PC-9 (cell line): Measurements from ENCODE around the gene FOXK1. TPM values are rescaled to one million over a fixed set of nuclear protein-coding genes. Genes with fewer than 3 reads are reported as not detected.

ENCODE experiments used
- Bru-seq: library from RNA; stranded (reverse); fragments of 400-500 nt; gene quantifications from one replicate; lab custom pipeline; 2021; lab: Mats Ljungman, UMichigan
- BruChase-seq, 2 experiments: library from RNA; stranded (reverse); fragments of 400-500 nt; gene quantifications; one replicate each; lab custom pipeline; 2021; lab: Mats Ljungman, UMichigan
- BruUV-seq: library from RNA; stranded (reverse); fragments of 400-500 nt; replicated peaks from 2 replicates; lab custom pipeline; 2021; lab: Mats Ljungman, UMichigan
- CTCF ChIA-PET: fragments of 300-600 bp; sonication (Branson Sonifier 250); formaldehyde crosslinking; loops from one replicate; lab custom pipeline; 2022; ENCODE audit warnings: antibody characterized with exemption; lab: Charles Lee
- POLR2A ChIA-PET: fragments of 300-600 bp; sonication (Branson Sonifier 250); formaldehyde crosslinking; loops from one replicate; lab custom pipeline; 2022; ENCODE audit warnings: antibody characterized with exemption; ENCODE audit not compliant: unreplicated experiment; lab: Charles Lee
- DNase-seq, 2 experiments: peaks; one replicate each; pipeline versions ENCODE4 v3.0.0 to v3.0.0-alpha.2; 2015 to 2022; ENCODE audit warnings: mixed read lengths in 1 of 2
- H2AFZ ChIP-seq: fragments of 200-600 bp; sonication (generic); 2 replicates; pipeline ENCODE4 v1.8.1; 2017; ENCODE audit warnings: antibody characterized with exemption
- H3F3A ChIP-seq: fragments of 200-600 bp; sonication (generic); 2 replicates; pipeline ENCODE4 v1.8.1; 2017; ENCODE audit warnings: antibody characterized with exemption, mild to moderate bottlenecking, low read depth; ENCODE audit not compliant: insufficient read depth
- H3K27ac ChIP-seq: fragments of 200-600 bp; sonication (generic); 2 replicates; pipeline ENCODE4 v1.6.1; 2016; ENCODE audit warnings: mixed run types
- H3K27me3 ChIP-seq: fragments of 200-600 bp; sonication (generic); 2 replicates; pipeline ENCODE4 v1.6.1; 2016; ENCODE audit warnings: low read depth, mixed run types; ENCODE audit not compliant: insufficient read depth
- H3K36me3 ChIP-seq: fragments of 200-600 bp; sonication (generic); 2 replicates; pipeline ENCODE4 v1.6.1; 2016; ENCODE audit warnings: low read depth, mixed run types
- H3K4me1 ChIP-seq: fragments of 200-600 bp; sonication (generic); replicated peaks from 2 replicates; pipeline ENCODE4 v1.6.1; 2016; ENCODE audit warnings: mixed run types; ENCODE audit not compliant: insufficient read depth
- H3K4me2 ChIP-seq: fragments of 200-600 bp; sonication (generic); 2 replicates; pipeline ENCODE4 v1.6.1; 2017; ENCODE audit warnings: mixed run types
- H3K4me3 ChIP-seq: fragments of 200-600 bp; sonication (generic); 2 replicates; pipeline ENCODE4 v1.6.1; 2016; ENCODE audit warnings: mixed run types
- H3K79me2 ChIP-seq: fragments of 200-600 bp; sonication (generic); 2 replicates; pipeline ENCODE4 v1.6.1; 2017; ENCODE audit warnings: low read depth, mixed run types
- H3K9me2 ChIP-seq: fragments of 200-600 bp; sonication (generic); 2 replicates; pipeline ENCODE4 v1.8.1; 2017; ENCODE audit warnings: mild to moderate bottlenecking; ENCODE audit not compliant: insufficient read depth
- H3K9me3 ChIP-seq: fragments of 200-600 bp; sonication (generic); 2 replicates; pipeline ENCODE4 v1.8.1; 2016; ENCODE audit warnings: low read depth; ENCODE audit not compliant: insufficient read depth
- H4K20me1 ChIP-seq: fragments of 200-600 bp; sonication (generic); 2 replicates; pipeline ENCODE4 v1.8.1; 2017; ENCODE audit not compliant: insufficient read depth
- CTCF ChIP-seq: fragments of 200-600 bp; sonication (generic); conservative IDR thresholded peaks from 2 replicates; pipeline ENCODE4 v1.6.1; 2017; ENCODE audit warnings: mixed run types, antibody characterized with exemption, mild to moderate bottlenecking, moderate library complexity
- EZH2 ChIP-seq: fragments of 200-600 bp; sonication (generic); IDR thresholded peaks from 2 replicates; pipeline ENCODE4 v1.8.0; 2017; ENCODE audit warnings: antibody characterized with exemption, low read depth
- intact Hi-C: fragments of 100-400 bp; cut with micrococcal nuclease; formaldehyde crosslinking; loops from one replicate; pipeline ENCODE4 v1.10.0; 2022; ENCODE audit not compliant: unreplicated experiment
- long read RNA-seq: library from polyadenylated mRNA; stranded (forward); transcript quantifications from one replicate; pipeline ENCODE4 v2.0.0, GENCODE V29; 2022
- total RNA-seq: library from RNA; stranded (reverse); gene quantifications from 2 replicates; pipeline ENCODE4 v1.2.3, GENCODE V29; 2021

FOXK1 gene
- 68.1 and 77.3 TPM in 2 replicates for total RNA-seq
- Bru-seq, nascent RNA = percentile 83 among the genes with signal in this experiment
- BruChase-seq, experiment 1, labeled RNA remaining after a 2-hour chase = percentile 87 among the genes with signal in this experiment
- percentile 91 among the genes with signal in this experiment for BruChase-seq, experiment 2, labeled RNA remaining after a 6-hour chase
- long read RNA-seq, full-length matches to known transcripts = 8 of 29 reads
- long read RNA-seq, partial matches to known transcripts = 4 of 29 reads
- long read RNA-seq, other reads (novel, unspliced or antisense) = 17 of 29 reads

GRCh38 chr7:4681886-4682620 is at the start of gene FOXK1:
Gene FOXK1 (plus strand): TSS chr7:4682295. CDS start chr7:4682309, 14 bp downstream.
- TF ChIP-seq CTCF = no peak
- no peak for TF ChIP-seq EZH2
- Histone ChIP-seq H4K20me1 (peaks cover 33% of the 10 kb centered on the region), H3K9me3 (no peaks in the 10 kb centered on the region), H3K79me2 (peaks cover 46% of the 10 kb centered on the region), H3K27me3 (no peaks in the 10 kb centered on the region), H3K4me2 (peak within 1 kb of the TSS; percentile 91), H3K4me3 (peak within 1 kb of the TSS; percentile 66), H3K4me1 (peaks cover 21% of the 10 kb centered on the region), H3K36me3 (0 out of 2 replicates have a peak, but pooled peaks cover 5% of the 10 kb centered on the region), H3K27ac (peak within 1 kb of the TSS; percentile 85), H3K9me2 (no peaks in the 10 kb centered on the region), H2AFZ (peak within 1 kb of the TSS; percentile 89), H3F3A (peaks cover 25% of the 10 kb centered on the region)
- intact Hi-C loops = loop anchor here (1.0 kb wide), 1 partner anchor 41 kb away; no protein-coding TSS in a partner anchor
- peak in 1 of 2 experiments; percentile 84 for DNase-seq
- BruUV-seq = no TSS peak
- ChIA-PET POLR2A (interaction anchor here (0.6 kb wide), 3 partner anchors 33 to 63 kb away, joined by 4 to 5 read pairs (median 4); no protein-coding TSS in a partner anchor), CTCF (no interaction called here)

GRCh38 chr7:4633012-4633411 is 49.1 kb upstream of the FOXK1 start:
- H3K4me1 ChIP-seq = peaks cover 13% of the 10 kb centered on the region
- TF ChIP-seq EZH2 (no peak), CTCF (no peak)
- intact Hi-C loops = loop anchor here (5.0 kb wide), 2 partner anchors 119 to 1761 kb away; no protein-coding TSS in a partner anchor
- H3K27me3 ChIP-seq = peaks cover 12% of the 10 kb centered on the region
- H3K4me3 ChIP-seq = no peak overlapping the region
- H3K9me2 ChIP-seq = no peaks in the 10 kb centered on the region
- no peak overlapping the region for H3K27ac ChIP-seq
- no peaks in the 10 kb centered on the region for H3K9me3 ChIP-seq
- no peaks in the 10 kb centered on the region for H3K36me3 ChIP-seq
- no peak overlapping the region for H2AFZ ChIP-seq
- DNase-seq = no peak
- H3K4me2 ChIP-seq = no peak overlapping the region
- peaks cover 9% of the 10 kb centered on the region; the same call in 1 of the 2 replicates for H3F3A ChIP-seq
- H3K79me2 ChIP-seq = no peaks in the 10 kb centered on the region
- no TSS peak for BruUV-seq
- ChIA-PET POLR2A (interaction anchor here (0.6 kb wide), 2 partner anchors 8 to 93 kb away, joined by 3 read pairs; no protein-coding TSS in a partner anchor), CTCF (no interaction called here)
- no peaks in the 10 kb centered on the region for H4K20me1 ChIP-seq

GRCh38 chr7:4634166-4634565 is 47.9 kb upstream of the FOXK1 start:
- DNase-seq = peak in 1 of 2 experiments; percentile 34
- Histone ChIP-seq H3K27ac (no peak overlapping the region), H3K4me3 (no peak overlapping the region), H3K36me3 (no peaks in the 10 kb centered on the region), H3K79me2 (no peaks in the 10 kb centered on the region), H3K4me1 (peaks cover 13% of the 10 kb centered on the region), H3K9me2 (no peaks in the 10 kb centered on the region), H3K4me2 (no peak overlapping the region), H2AFZ (no peak overlapping the region), H4K20me1 (no peaks in the 10 kb centered on the region), H3K9me3 (no peaks in the 10 kb centered on the region), H3F3A (peaks cover 9% of the 10 kb centered on the region; the same call in 1 of the 2 replicates), H3K27me3 (peaks cover 7% of the 10 kb centered on the region; the same call in 1 of the 2 replicates)
- no TSS peak for BruUV-seq
- ChIA-PET POLR2A (no interaction called here), CTCF (no interaction called here)
- TF ChIP-seq EZH2 (no peak), CTCF (no peak)
- intact Hi-C loops = loop anchor here (5.0 kb wide), 2 partner anchors 118 to 1762 kb away; no protein-coding TSS in a partner anchor
